ENCODE results near the gene GAST.

The GAST gene

GRCh38 chr17:41738801-41739112 lies 26.6 kb downstream of the GAST start:
- Histone ChIP-seq H3K27me3 (ENCODE audit: control insufficient read depth, insufficient read depth, low read length) (peaks cover 38% of the 10 kb centered on the region), H3K9me3 (ENCODE audit: control insufficient read depth, insufficient read depth, low read length) (no peaks in the 10 kb centered on the region)

GRCh38 chr17:41739661-41740352 lies 27.7 kb downstream of the GAST start:
- Histone ChIP-seq H3K4me1 (ENCODE audit: control insufficient read depth, insufficient read depth, low read length) (peaks cover 4% of the 10 kb centered on the region), H3K36me3 (ENCODE audit: control insufficient read depth, insufficient read depth, low read length) (no peaks in the 10 kb centered on the region), H3K27me3 (ENCODE audit: control insufficient read depth, insufficient read depth, low read length) (peaks cover 29% of the 10 kb centered on the region), H3K9ac (ENCODE audit: low read depth, low read length) (no peak overlapping the region), H3K4me3 (ENCODE audit: low read depth, low read length) (no peak overlapping the region), H3K9me3 (ENCODE audit: control insufficient read depth, insufficient read depth, low read length) (no peaks in the 10 kb centered on the region)

More at GRCh38 chr17:41738801-41739112, 26.6 kb downstream of the GAST start:
- Histone ChIP-seq H3K36me3 (ENCODE audit: control insufficient read depth, insufficient read depth, low read length) (no peaks in the 10 kb centered on the region), H3K4me1 (ENCODE audit: control insufficient read depth, insufficient read depth, low read length) (peaks cover 4% of the 10 kb centered on the region), H3K4me3 (ENCODE audit: low read depth, low read length) (no peak overlapping the region), H3K9ac (ENCODE audit: low read depth, low read length) (no peak overlapping the region)

- peaks cover 4% of the 10 kb centered on the region for H3K4me1 ChIP-seq (ENCODE audit: control insufficient read depth, insufficient read depth, low read length)
- no peaks in the 10 kb centered on the region for H3K9me3 ChIP-seq (ENCODE audit: control insufficient read depth, insufficient read depth, low read length)
Observed at GRCh38 chr17:41740506-41740905, 28.4 kb downstream of the GAST start.

GRCh38 chr17:41741709-41742108 lies 29.6 kb downstream of the GAST start:
- peaks cover 4% of the 10 kb centered on the region for H3K4me1 ChIP-seq (ENCODE audit: control insufficient read depth, insufficient read depth, low read length)

More at GRCh38 chr17:41740506-41740905, 28.4 kb downstream of the GAST start:
- Histone ChIP-seq H3K4me3 (ENCODE audit: low read depth, low read length) (no peak overlapping the region), H3K27me3 (ENCODE audit: control insufficient read depth, insufficient read depth, low read length) (peaks cover 24% of the 10 kb centered on the region), H3K9ac (ENCODE audit: low read depth, low read length) (no peak overlapping the region), H3K36me3 (ENCODE audit: control insufficient read depth, insufficient read depth, low read length) (no peaks in the 10 kb centered on the region)

GRCh38 chr17:41748275-41748674 lies 36.1 kb downstream of the GAST start:
- H3K36me3 ChIP-seq (ENCODE audit: control insufficient read depth, insufficient read depth, low read length), result peaks cover 3% of the 10 kb centered on the region
- no peaks in the 10 kb centered on the region for H3K9me3 ChIP-seq (ENCODE audit: control insufficient read depth, insufficient read depth, low read length)
- no peak overlapping the region for H3K4me3 ChIP-seq (ENCODE audit: low read depth, low read length)
- H3K9ac ChIP-seq (ENCODE audit: low read depth, low read length), result no peak overlapping the region
- H3K4me1 ChIP-seq (ENCODE audit: control insufficient read depth, insufficient read depth, low read length), result no peaks in the 10 kb centered on the region
- H3K27me3 ChIP-seq (ENCODE audit: control insufficient read depth, insufficient read depth, low read length), result no peaks in the 10 kb centered on the region

More at GRCh38 chr17:41741709-41742108, 29.6 kb downstream of the GAST start:
- H3K27me3 ChIP-seq (ENCODE audit: control insufficient read depth, insufficient read depth, low read length), result peaks cover 12% of the 10 kb centered on the region
- no peaks in the 10 kb centered on the region for H3K9me3 ChIP-seq (ENCODE audit: control insufficient read depth, insufficient read depth, low read length)
- no peak overlapping the region for H3K4me3 ChIP-seq (ENCODE audit: low read depth, low read length)
- H3K9ac ChIP-seq (ENCODE audit: low read depth, low read length), result no peak overlapping the region
- H3K36me3 ChIP-seq (ENCODE audit: control insufficient read depth, insufficient read depth, low read length), result no peaks in the 10 kb centered on the region

GRCh38 chr17:41750862-41751261 lies 38.7 kb downstream of the GAST start:
- Histone ChIP-seq H3K36me3 (ENCODE audit: control insufficient read depth, insufficient read depth, low read length) (peaks cover 14% of the 10 kb centered on the region), H3K27me3 (ENCODE audit: control insufficient read depth, insufficient read depth, low read length) (no peaks in the 10 kb centered on the region), H3K4me1 (ENCODE audit: control insufficient read depth, insufficient read depth, low read length) (no peaks in the 10 kb centered on the region), H3K9ac (ENCODE audit: low read depth, low read length) (no peak overlapping the region), H3K9me3 (ENCODE audit: control insufficient read depth, insufficient read depth, low read length) (no peaks in the 10 kb centered on the region), H3K4me3 (ENCODE audit: low read depth, low read length) (no peak overlapping the region)

- Histone ChIP-seq H3K9ac (ENCODE audit: low read depth, low read length) (no peak overlapping the region), H3K27me3 (ENCODE audit: control insufficient read depth, insufficient read depth, low read length) (no peaks in the 10 kb centered on the region), H3K36me3 (ENCODE audit: control insufficient read depth, insufficient read depth, low read length) (peaks cover 17% of the 10 kb centered on the region), H3K9me3 (ENCODE audit: control insufficient read depth, insufficient read depth, low read length) (no peaks in the 10 kb centered on the region), H3K4me3 (ENCODE audit: low read depth, low read length) (no peak overlapping the region), H3K4me1 (ENCODE audit: control insufficient read depth, insufficient read depth, low read length) (no peaks in the 10 kb centered on the region)
Observed at GRCh38 chr17:41751288-41751687, 39.2 kb downstream of the GAST start.

GRCh38 chr17:41754066-41754465 lies 41.9 kb downstream of the GAST start:
- H3K4me1 ChIP-seq (ENCODE audit: control insufficient read depth, insufficient read depth, low read length), result no peaks in the 10 kb centered on the region
- no peak overlapping the region for H3K4me3 ChIP-seq (ENCODE audit: low read depth, low read length)
- H3K9me3 ChIP-seq (ENCODE audit: control insufficient read depth, insufficient read depth, low read length), result no peaks in the 10 kb centered on the region
- no peak overlapping the region for H3K9ac ChIP-seq (ENCODE audit: low read depth, low read length)
- H3K27me3 ChIP-seq (ENCODE audit: control insufficient read depth, insufficient read depth, low read length), result no peaks in the 10 kb centered on the region
- H3K36me3 ChIP-seq (ENCODE audit: control insufficient read depth, insufficient read depth, low read length), result peaks cover 33% of the 10 kb centered on the region

- Histone ChIP-seq H3K9ac (ENCODE audit: low read depth, low read length) (no peak overlapping the region), H3K36me3 (ENCODE audit: control insufficient read depth, insufficient read depth, low read length) (peaks cover 60% of the 10 kb centered on the region)
Observed at GRCh38 chr17:41758601-41759000, 46.5 kb downstream of the GAST start.

GRCh38 chr17:41760878-41761277 lies 48.7 kb downstream of the GAST start:
- H3K36me3 ChIP-seq (ENCODE audit: control insufficient read depth, insufficient read depth, low read length), result peaks cover 56% of the 10 kb centered on the region
- H3K27me3 ChIP-seq (ENCODE audit: control insufficient read depth, insufficient read depth, low read length), result no peaks in the 10 kb centered on the region

More at GRCh38 chr17:41758601-41759000, 46.5 kb downstream of the GAST start:
- H3K9me3 ChIP-seq (ENCODE audit: control insufficient read depth, insufficient read depth, low read length), result no peaks in the 10 kb centered on the region
- no peak overlapping the region for H3K4me3 ChIP-seq (ENCODE audit: low read depth, low read length)
- no peaks in the 10 kb centered on the region for H3K4me1 ChIP-seq (ENCODE audit: control insufficient read depth, insufficient read depth, low read length)
- no peaks in the 10 kb centered on the region for H3K27me3 ChIP-seq (ENCODE audit: control insufficient read depth, insufficient read depth, low read length)

GRCh38 chr17:41762391-41762790 lies 50.3 kb downstream of the GAST start:
- H3K36me3 ChIP-seq (ENCODE audit: control insufficient read depth, insufficient read depth, low read length), result peaks cover 56% of the 10 kb centered on the region
- H3K9me3 ChIP-seq (ENCODE audit: control insufficient read depth, insufficient read depth, low read length), result no peaks in the 10 kb centered on the region
- H3K9ac ChIP-seq (ENCODE audit: low read depth, low read length), result no peak overlapping the region
- H3K4me3 ChIP-seq (ENCODE audit: low read depth, low read length), result no peak overlapping the region
- H3K27me3 ChIP-seq (ENCODE audit: control insufficient read depth, insufficient read depth, low read length), result no peaks in the 10 kb centered on the region
- no peaks in the 10 kb centered on the region for H3K4me1 ChIP-seq (ENCODE audit: control insufficient read depth, insufficient read depth, low read length)

More at GRCh38 chr17:41760878-41761277, 48.7 kb downstream of the GAST start:
- H3K9me3 ChIP-seq (ENCODE audit: control insufficient read depth, insufficient read depth, low read length), result no peaks in the 10 kb centered on the region
- no peak overlapping the region for H3K4me3 ChIP-seq (ENCODE audit: low read depth, low read length)
- no peaks in the 10 kb centered on the region for H3K4me1 ChIP-seq (ENCODE audit: control insufficient read depth, insufficient read depth, low read length)
- no peak overlapping the region for H3K9ac ChIP-seq (ENCODE audit: low read depth, low read length)

- H3K9me3 ChIP-seq (ENCODE audit: control insufficient read depth, insufficient read depth, low read length), result no peaks in the 10 kb centered on the region
- H3K9ac ChIP-seq (ENCODE audit: low read depth, low read length), result no peak overlapping the region
- no peak overlapping the region for H3K4me3 ChIP-seq (ENCODE audit: low read depth, low read length)
- no peaks in the 10 kb centered on the region for H3K27me3 ChIP-seq (ENCODE audit: control insufficient read depth, insufficient read depth, low read length)
- H3K4me1 ChIP-seq (ENCODE audit: control insufficient read depth, insufficient read depth, low read length), result no peaks in the 10 kb centered on the region
- peaks cover 57% of the 10 kb centered on the region for H3K36me3 ChIP-seq (ENCODE audit: control insufficient read depth, insufficient read depth, low read length)
Observed at GRCh38 chr17:41762841-41763240, 50.7 kb downstream of the GAST start.
